ENCODE results near the gene NOD1.
A peak's percentile ranks its signal among the peaks of the same experiment; 100 is the strongest.
"Not testable (repeated sequence)": the region's sequence is repeated elsewhere in the genome, so short reads cannot be mapped to it uniquely, and the experiment has no call there.

NOD1 gene

DNA sequence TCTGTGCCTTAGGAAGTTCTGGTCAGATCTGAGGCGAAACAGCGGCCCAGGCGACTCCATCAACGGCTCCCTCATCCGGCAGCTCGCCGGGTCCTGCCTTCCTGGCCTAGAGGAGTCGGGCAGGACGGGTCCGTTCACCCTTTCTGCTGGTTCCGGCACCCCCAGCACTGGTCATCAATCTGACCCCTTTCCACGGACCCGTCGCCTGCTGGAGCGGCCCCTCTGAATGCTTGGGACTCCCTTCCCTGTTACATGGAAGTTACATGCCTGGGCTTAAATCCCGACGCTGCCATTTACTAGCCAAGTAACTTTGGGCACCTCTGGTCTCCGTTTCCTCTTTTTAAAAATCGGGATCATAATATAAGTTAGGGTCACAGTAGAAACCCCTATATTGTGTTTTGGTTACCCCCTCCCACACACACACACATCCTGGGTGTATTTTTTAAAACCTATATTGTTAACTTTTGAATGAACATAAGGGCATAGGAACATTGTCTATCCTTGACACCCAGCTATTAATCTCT, 26.7 kb upstream of the NOD1 start:
- no peak for DNase-seq (ENCODE audit: extremely low read depth in 1 of 2, low read depth in 1 of 2)

DNA sequence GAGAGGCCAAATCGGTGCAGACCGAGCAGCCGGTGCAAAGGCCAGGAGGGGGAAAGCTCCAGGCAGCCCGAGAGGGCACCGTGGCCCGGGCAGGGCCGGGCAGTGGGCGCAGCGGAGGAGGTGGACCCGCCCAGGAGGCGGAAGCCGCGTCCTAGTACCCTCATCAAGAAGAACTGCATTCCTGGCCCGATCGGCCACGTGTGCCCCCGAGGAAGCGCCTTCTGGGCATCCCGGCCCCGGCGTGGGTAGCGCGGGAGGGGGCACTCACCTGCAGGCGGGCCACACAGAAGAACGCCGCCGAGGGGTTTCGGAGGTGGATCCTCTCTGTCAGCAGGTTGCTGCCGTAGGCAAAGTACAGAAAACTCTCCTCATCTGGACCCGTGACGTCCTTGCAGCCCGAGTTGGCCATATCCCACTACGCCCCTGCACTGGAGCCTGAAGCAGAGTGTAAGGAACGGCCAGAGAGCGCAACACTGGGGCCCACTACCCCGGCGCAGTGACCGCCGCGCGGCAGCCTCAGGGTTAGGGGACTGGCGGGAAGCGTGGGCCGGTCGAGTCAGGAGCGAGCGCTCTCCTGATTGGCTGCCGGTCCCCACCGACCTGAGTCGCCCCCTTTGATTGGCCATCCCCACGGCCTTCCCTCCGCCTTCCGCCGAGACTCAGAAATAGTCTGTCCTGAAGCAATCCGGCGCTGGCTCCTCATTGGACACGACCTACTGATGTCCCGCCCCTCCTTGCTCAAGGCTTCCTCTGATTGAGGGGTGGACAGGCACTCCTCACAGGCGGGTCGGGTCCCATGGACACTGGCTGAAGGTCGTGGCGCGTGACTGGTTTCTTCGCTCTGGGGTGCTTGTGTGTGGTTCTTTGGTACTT, 26.0 kb upstream of the NOD1 start, which contains the start of gene GGCT:
Gene GGCT (minus strand): TSS at position 529 of the 873 bp plus-strand sequence. CDS start 120 bp downstream, at position 409.
- DNase-seq (ENCODE audit: extremely low read depth in 1 of 2, low read depth in 1 of 2): peak; percentile 90 to 93

DNA sequence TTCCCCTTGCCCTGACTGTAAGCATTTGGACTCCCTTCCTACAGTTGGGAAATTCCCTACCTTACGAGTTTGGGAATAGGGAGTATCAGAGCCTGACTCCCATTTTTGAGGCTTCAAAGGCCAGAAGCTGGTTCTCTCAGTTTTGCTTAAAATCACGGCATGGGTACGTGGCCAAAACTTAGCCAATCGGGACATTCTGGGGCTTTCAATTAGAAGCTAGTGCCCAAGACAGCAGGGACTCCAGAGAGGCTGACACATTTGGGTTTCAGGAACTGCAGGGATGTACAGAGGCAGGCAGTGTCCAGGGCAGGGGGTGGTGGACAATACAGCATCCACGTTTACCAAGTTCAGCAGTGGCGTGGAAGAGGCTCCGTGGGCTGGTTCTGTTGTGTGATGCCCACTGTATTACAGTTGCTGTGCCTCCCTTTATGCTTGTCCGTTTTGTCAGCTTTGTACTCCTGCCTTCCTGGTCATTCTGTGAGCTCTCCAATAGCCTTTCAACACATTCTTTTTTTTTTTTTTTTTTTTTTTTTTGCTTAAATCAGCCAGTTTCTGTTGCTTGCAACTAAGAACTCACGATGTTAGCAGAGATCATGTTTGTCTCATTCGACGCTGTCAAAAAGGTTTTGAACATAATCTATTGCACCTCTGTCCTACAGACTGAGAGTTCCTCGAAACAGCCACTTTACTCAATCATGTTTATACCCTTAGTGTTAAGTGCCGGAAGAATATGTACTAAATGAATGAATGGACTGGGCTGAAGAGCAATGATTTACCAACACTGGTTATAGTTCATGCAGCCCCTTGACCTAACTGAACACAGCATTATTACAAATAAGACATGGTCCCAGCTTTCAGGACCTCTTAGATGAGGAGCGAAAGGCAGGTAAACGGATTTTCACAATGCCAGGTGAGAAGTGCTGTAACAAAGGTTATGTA, 25.0 kb upstream of the NOD1 start:
- DNase-seq (ENCODE audit: extremely low read depth in 1 of 2, low read depth in 1 of 2): no peak

DNA sequence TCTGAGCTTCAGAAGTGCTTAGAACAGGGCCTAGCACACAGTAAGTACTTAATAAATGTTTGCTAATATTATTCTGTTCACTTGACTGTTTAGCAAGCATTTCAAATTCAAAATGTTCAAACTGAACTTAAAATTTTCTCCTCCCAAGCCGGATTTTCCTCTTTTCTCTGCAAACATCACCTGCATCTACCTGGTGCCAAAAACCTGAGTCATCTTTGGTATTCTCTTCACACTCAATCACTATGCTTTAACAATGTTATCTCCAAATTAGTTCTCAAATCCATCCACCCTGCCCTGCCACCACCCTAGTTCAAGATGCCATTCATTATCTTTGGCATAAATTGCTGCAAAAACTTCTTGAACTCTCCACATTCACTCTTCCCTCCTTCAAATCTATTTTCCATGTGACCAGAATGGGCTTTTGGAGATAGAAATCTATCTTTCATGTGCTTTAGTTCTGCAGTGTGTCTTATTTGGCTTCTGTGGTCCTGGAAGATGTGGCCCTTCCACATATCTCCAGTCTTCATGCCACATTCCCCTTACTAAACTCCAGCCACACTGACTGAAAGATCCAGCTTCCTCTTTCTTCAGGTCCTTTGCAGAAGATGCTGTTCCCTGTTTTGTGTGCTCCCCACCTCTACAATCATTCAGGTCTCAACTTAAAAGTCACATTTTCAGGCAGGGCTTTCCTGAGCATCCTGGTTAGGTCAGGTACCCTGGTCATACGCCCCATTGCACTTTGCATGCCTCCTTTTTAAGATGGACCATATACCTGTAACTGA, 24.1 kb upstream of the NOD1 start:
- no peak for DNase-seq (ENCODE audit: extremely low read depth in 1 of 2, low read depth in 1 of 2)

DNA sequence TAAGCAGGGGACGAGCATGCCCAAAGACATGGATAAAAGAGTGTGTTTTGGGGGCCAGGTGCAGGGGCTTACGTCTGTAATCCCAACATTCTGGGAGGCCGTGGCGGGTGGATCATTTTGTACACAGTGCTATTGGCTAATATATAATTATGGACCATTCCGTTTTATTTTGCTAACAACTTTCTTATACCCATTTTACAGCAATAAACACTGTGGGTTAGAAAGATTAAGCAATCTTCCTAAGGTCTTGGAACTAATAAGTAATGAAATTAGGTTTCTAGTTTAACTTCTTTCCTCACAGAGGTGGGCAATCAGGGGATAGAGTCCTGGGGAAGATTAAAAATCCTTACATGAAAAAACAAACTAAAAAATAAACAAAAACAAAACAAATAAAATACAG, 22.7 kb upstream of the NOD1 start:
- DNase-seq (ENCODE audit: extremely low read depth in 1 of 2, low read depth in 1 of 2): no peak

DNA sequence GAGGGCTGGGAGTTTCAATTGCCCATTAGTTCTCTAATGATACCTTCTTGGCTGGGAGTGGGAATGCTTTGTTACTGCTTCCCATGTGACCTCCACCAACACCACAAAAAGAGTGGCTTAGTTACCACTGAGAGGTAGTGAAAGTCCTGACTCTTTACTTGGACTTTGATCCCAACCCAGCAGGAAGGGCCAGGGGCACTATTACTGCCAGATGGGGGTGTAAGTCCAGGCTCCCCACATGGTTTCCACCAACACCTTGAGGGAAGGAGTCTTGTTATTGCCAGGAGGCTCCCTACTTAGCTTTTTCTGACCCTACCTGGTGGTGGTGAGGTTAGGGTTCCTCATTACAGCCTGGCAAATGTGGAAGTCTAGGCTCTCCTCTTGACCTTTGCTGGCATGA, 14.6 kb upstream of the NOD1 start:
- no peak for DNase-seq (ENCODE audit: extremely low read depth in 1 of 2, low read depth in 1 of 2)

DNA sequence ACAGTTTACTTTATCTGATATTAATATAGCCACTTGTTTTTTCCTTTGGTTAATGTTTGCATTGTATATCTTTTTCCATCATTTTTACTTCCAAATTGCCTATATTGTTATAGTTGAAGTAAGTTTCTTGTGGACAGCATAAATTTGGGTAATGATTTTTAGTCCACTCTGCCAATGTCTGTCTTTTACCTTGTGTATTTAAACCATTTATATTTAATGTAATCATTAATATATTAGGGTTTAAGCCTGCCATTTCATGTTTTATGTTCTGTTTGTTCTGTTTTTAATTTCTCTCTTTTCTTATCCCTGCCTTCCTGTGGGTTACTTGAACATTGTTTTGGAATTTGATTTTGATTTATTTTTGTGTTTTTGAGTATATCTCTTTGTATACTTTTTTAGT, 12.8 kb upstream of the NOD1 start:
- DNase-seq (ENCODE audit: extremely low read depth in 1 of 2, low read depth in 1 of 2): no peak

DNA sequence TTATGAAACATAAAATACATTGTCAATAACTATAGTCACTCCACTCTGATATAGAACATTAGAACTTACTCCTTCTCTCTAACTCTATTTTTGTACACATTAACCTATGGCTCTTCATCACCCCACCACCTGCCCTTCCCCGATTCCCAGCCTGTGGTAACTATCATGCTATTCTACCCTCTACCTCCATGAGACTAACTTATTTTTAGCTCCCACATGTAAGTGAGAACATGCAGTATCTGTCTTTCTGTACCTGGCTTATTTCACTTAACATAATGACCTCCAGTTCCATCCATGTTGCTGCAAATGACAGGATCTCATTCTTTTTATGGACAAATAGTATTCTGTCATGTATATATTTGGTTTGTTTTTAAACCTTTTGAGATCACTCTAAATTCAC, 8.8 kb upstream of the NOD1 start:
- DNase-seq (ENCODE audit: extremely low read depth in 1 of 2, low read depth in 1 of 2): no peak

DNA sequence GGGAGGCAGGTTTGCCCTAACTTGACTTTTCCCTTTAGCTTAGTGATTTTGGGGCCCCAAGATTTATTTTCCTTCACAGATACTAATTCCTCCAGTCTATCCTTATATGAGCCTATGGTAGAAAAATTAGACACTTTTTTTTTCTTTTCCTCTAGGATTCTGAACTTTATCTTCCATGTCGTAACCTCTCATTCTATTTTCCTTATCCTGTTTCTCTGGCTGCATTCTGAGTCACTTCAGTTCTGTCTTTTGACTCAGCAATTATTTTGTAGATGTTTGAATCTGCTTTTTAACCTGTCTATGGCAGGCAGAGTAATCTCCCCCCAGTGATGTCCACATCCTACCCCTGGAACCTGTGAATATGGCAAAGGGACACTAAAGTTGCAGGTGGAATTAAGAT, 7.1 kb upstream of the NOD1 start:
- no peak for DNase-seq (ENCODE audit: extremely low read depth in 1 of 2, low read depth in 1 of 2)

DNA sequence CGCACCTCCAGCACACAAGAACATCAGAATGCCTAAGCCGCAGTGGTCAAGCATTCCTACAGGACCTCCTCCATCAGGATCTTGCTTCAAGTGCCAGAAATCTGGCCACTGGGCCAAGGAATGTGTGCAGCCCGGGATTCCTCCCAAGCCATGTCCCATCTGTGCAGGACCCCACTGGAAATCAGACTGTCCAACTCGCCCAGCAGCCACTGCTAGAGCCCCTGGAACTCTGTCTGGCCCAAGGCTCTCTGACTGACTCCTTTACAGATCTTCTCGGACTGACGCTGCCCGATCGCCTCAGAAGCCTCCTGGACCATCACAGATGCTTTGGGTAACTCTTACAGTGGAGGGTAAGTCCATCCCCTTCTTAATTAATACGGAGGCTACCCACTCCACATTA, 2.8 kb upstream of the NOD1 start:
- not testable (repeated sequence) for DNase-seq (ENCODE audit: extremely low read depth in 1 of 2, low read depth in 1 of 2)

DNA sequence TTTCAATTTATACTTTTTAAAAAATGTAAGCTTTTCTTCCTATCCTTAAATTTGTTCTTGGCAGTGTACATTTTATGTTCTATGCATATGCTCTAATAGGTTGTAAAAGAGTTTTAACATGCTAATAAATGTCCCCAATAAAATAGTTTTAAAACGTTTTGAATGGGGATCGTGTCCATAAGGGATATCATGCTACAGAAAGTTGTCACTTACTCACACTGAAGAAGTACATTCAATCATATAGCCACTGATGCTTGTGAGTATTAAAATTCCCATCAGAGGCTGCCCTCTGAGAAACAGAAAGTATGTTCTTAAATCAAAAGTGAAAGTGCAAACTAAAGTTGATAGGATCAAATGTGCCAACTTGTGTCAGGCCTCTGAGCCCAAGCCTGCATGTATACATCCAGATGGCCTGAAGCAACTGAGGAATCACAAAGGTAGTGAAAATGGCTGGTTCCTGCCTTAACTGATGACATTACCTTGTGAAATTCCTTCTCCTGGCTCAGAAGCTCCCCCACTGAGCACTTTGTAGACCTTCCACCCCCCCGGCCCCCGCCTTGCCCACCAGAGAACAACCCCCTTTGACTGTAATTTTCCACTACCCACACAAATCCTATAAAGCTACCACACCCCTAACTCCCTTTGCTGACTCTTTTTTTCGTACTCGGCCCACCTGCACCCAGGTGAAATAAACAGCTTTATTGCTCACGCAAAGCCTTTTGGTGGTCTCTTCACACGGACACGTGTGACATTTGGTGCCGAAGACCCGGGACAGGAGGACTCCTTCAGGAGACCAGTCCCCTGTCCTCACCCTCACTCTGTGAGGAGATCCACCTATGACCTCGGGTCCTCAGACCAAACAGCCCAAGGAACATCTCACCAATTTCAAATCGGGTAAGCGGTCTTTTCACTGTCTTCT, 877 bp upstream of the NOD1 start:
- no peak for DNase-seq (ENCODE audit: extremely low read depth in 1 of 2, low read depth in 1 of 2)

DNA sequence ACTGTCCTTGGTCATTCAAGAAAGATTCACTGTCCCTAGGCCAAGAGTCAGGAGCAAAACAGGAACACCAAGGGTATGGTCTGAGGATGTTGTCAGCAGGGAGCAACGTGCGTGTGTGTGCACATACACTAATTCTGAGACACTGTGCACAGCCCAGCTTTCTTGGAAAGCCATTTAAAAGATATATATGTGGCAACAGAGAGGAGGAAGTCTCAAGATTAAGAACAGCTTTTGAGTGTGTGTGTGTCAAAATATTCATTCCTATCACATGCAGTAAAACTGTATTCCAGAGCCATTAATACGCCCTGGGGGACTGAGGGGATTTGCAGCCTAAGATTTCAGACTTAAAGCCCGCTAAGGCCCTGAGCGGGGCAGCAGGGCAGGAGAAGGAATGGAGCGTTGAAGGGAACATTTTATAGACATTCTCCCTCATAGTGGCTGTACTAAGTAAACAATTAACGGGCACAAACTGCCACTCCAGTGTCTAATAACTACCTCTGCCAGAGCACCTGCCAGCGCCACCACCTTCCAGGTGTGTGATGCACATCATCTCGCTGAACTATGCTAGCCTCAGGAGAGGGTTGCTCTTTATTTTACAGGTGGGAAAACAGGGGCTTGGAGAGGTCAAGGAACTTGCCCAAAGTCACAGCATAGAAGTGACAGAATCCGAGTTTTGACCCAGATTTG, 2.0 kb downstream of the NOD1 start:
- DNase-seq (ENCODE audit: extremely low read depth in 1 of 2, low read depth in 1 of 2): no peak

DNA sequence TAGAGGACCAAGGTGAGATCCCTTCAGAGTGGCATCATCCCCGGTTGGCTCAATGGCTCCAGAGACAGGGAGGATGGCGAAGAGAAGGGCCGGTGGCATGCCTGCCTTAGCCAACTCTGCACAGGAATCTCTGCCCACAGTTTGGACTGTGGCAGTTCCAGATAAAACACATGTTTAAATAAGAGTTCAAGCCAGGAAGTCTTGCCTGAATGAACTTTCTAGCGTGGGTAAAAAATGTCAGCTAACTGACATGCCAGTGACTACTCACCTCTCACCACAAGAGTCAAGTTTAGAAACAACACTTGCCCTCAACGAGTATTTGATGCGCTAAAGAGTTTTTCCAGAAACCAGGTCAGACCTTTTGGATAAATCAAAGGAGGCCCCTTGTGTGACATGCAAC, 3.0 kb downstream of the NOD1 start:
- DNase-seq (ENCODE audit: extremely low read depth in 1 of 2, low read depth in 1 of 2): no peak

DNA sequence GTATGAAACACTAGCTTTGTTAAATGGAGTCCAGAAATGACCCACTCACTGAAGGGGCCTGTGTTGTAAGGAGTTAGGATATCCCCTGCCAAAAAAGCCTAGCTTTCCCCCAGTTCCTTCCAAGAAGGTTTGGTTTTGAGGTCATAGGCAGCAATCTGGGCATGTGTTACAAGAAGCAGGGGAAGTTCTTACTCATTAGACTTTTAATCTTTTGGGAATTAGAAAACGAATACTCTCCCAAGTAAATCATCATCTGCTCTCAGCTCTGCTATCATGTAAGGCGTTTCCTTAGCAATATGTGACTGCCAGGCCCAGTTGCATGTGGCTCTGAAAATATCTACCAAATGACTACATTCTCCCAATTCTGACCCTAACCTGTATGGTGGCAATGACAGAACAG, 3.7 kb downstream of the NOD1 start:
- no peak for DNase-seq (ENCODE audit: extremely low read depth in 1 of 2, low read depth in 1 of 2)

DNA sequence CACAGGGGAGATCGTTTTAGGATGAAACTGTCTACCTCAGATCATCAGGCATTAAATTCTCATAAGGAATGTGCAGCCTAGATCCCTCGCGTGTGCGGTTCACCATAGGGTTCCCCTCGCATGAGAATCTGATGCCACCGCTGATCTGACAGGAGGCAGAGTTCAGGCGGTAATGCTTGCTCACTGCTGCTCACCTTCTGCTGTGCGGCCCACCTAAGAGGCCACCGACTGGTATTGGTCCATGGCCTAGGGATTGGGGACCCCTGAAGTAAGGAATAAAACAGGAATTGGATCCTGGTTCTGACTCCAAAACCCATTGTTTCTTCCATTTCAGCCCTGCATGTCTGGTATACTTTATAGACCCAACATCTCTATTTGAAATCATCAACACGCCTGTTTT, 4.1 kb downstream of the NOD1 start:
- no peak for DNase-seq (ENCODE audit: extremely low read depth in 1 of 2, low read depth in 1 of 2)

DNA sequence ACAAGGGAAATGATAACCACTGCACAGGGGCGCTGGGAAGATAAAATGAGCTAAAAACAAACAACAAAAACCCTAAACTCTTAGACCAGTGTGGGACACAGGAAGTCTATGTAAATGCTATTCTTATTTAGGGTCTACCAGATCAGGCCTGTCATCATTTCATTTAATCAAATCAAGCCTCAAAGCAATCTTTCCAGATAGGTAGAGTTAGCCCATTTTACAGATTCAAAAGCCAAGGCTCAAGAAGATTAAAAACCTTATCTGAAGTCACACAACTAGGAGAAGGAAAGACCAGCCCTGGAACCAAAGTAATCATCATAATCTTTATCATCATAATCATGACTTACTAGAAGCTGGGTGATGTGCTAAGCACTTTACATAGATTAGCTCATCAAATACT, 4.7 kb downstream of the NOD1 start:
- no peak for DNase-seq (ENCODE audit: extremely low read depth in 1 of 2, low read depth in 1 of 2)

DNA sequence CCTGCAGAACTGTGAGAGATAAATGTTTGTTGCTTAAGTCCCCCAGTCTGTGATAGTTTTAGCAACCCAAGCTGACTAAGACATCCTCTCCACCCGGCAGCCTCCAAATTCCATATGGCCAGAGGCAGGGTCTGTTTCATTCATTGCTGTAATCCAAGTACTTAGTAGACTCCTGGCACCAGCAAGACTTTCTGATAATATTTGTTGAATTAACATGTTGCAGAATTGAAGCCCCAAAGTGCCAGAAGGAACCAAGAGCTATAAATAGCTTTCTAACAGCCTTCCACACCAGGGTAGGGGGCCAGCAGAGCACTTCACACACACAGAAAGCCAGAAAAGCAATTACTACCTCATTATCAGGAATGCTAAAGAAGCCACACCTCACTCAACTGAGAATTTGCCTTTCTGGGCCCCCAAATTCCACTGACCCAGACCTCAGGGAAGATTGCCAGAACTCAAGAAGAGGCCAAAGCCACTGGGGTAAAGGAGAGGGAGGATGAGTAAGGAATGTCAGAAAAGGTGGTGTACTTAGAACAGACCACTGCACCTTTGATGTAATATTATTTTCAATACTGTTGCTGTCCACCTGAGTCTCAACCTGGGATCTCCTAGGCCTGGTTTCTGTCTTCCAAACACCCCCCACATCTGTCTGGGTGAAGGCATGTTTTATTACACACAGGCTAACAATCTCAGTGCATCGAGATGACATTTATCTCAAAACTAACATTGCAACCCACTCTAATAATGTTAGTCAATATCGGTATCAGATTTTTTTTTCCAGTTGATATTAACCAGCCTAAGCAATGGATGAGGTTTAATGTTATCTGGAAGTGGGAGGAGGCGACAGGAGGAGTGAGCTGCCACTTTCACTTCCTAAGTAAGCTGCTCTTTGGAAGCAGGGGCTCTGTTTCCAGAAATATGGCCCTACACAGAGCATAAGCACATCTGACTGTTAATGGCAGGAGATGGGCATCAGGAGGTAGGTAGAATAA, 5.5 kb downstream of the NOD1 start:
- no peak for DNase-seq (ENCODE audit: extremely low read depth in 1 of 2, low read depth in 1 of 2)

Measured in activated CD8-positive, alpha-beta memory T cell treated with anti-CD3 and anti-CD28 coated beads for 1 hour (primary cell).